SK-N-SH (cell line): ENCODE results near the gene LRRC2. TPM values are rescaled to one million over a fixed set of nuclear protein-coding genes. Genes with fewer than 3 reads are reported as not detected.
"Not testable (repeated sequence)": the region's sequence is repeated elsewhere in the genome, so short reads cannot be mapped to it uniquely, and the experiment has no call there.

ENCODE experiments used
- CTCF ChIA-PET: fragments of 300-600, 350-600 bp; formaldehyde crosslinking; extraction: SDS; loops from one replicate; lab custom pipeline; 2021; lab: Yijun Ruan, JAX
- POLR2A ChIA-PET: fragments of 350-600 bp; sonication (Branson Sonifier 250); formaldehyde crosslinking; extraction: SDS; loops from one replicate; lab custom pipeline; 2020; ENCODE audit warnings: antibody characterized with exemption, inconsistent platforms; lab: Yijun Ruan, JAX
- DNase-seq: peaks from one replicate; pipeline ENCODE4 v3.0.0; 2012
- H2AFZ ChIP-seq: fragments of 200-600 bp; sonication (generic); 2 replicates; pipeline ENCODE4 v1.8.1; 2016; ENCODE audit warnings: antibody characterized with exemption, mild to moderate bottlenecking, low read depth
- H3F3A ChIP-seq: fragments of 200-600 bp; sonication (generic); replicated peaks from 2 replicates; pipeline ENCODE3; 2016; ENCODE audit warnings: antibody characterized with exemption, mild to moderate bottlenecking; ENCODE audit not compliant: insufficient read depth
- H3K27ac ChIP-seq, 2 experiments: fragments of 200-500 bp in 1 of 2; fragments of 200-600 bp in 1 of 2; sonication (Bioruptor generic) in 1 of 2; sonication (generic), shearing (Covaris generic) in 1 of 2; 2 replicates each; pipeline versions ENCODE4 v1.5.1 to v1.6.1; 2014 to 2016; ENCODE audit warnings: low read depth in 2 of 2, inconsistent platforms in 1 of 2, low read length in 1 of 2, mild to moderate bottlenecking in 1 of 2, mixed read lengths in 1 of 2
- H3K27me3 ChIP-seq: fragments of 200-600 bp; sonication (generic), shearing (Covaris generic); 2 replicates; pipeline ENCODE4 v1.6.1; 2016; ENCODE audit warnings: mixed run types; ENCODE audit not compliant: insufficient read depth
- H3K36me3 ChIP-seq, 2 experiments: fragments of 200-500 bp in 1 of 2; fragments of 200-600 bp in 1 of 2; sonication (Bioruptor generic) in 1 of 2; sonication (generic) in 1 of 2; replicated peaks in 1 of 2; 2 replicates each; pipeline versions ENCODE3 to v1.5.1; 2014 to 2016; ENCODE audit warnings: low read length in 1 of 2, mild to moderate bottlenecking in 1 of 2; ENCODE audit not compliant: insufficient read depth in 2 of 2, control insufficient read depth in 1 of 2
- H3K4me1 ChIP-seq, 2 experiments: fragments of 200-500 bp in 1 of 2; fragments of 200-600 bp in 1 of 2; sonication (Bioruptor generic) in 1 of 2; sonication (generic), shearing (Covaris generic) in 1 of 2; 2 replicates each; pipeline versions ENCODE4 v1.5.1 to v1.6.1; 2014 to 2016; ENCODE audit warnings: low read depth in 1 of 2, low read length in 1 of 2, mixed run types in 1 of 2; ENCODE audit not compliant: insufficient read depth in 2 of 2, control insufficient read depth in 1 of 2
- H3K4me2 ChIP-seq: fragments of 200-600 bp; sonication (generic), shearing (Covaris generic); 2 replicates; pipeline ENCODE4 v1.6.1; 2017; ENCODE audit warnings: mixed run types
- H3K4me3 ChIP-seq, 2 experiments: fragments of 200-500 bp in 1 of 2; fragments of 200-600 bp in 1 of 2; sonication (Bioruptor generic) in 1 of 2; sonication (generic), shearing (Covaris generic) in 1 of 2; 2 replicates each; pipeline versions ENCODE4 v1.5.1 to v1.8.1; 2014 to 2016; ENCODE audit warnings: low read depth in 2 of 2, inconsistent platforms in 1 of 2, low read length in 1 of 2, mild to moderate bottlenecking in 1 of 2, mixed read lengths in 1 of 2, moderate library complexity in 1 of 2
- H3K79me2 ChIP-seq: fragments of 200-600 bp; sonication (generic); 2 replicates; pipeline ENCODE4 v1.8.1; 2017; ENCODE audit warnings: mild to moderate bottlenecking; ENCODE audit not compliant: insufficient read depth
- H3K9ac ChIP-seq: fragments of 200-600 bp; sonication (generic); 2 replicates; pipeline ENCODE4 v1.6.1; 2017; ENCODE audit warnings: mixed run types
- H3K9me2 ChIP-seq: fragments of 200-600 bp; sonication (generic); 2 replicates; pipeline ENCODE4 v1.6.1; 2017; ENCODE audit warnings: mixed run types
- H3K9me3 ChIP-seq: fragments of 200-600 bp; sonication (generic); 2 replicates; pipeline ENCODE4 v1.6.1; 2017; ENCODE audit warnings: mixed run types, mild to moderate bottlenecking, moderate library complexity
- H4K20me1 ChIP-seq: fragments of 200-600 bp; sonication (generic); 2 replicates; pipeline ENCODE4 v1.6.1; 2017; ENCODE audit warnings: mild to moderate bottlenecking, mixed run types; ENCODE audit not compliant: insufficient read depth
- ELF1 ChIP-seq: IDR thresholded peaks from 2 replicates; pipeline ENCODE4 v1.4.0; 2012
- EP300 ChIP-seq, 2 experiments: IDR thresholded peaks; 2 replicates each; pipeline versions ENCODE4 v1.4.0 to v1.6.1; 2012; ENCODE audit warnings: borderline replicate concordance in 1 of 2, low read depth in 1 of 2, low read length in 1 of 2
- POLR2AphosphoS5 ChIP-seq: IDR thresholded peaks from 2 replicates; pipeline ENCODE4 v1.6.1; 2012; ENCODE audit warnings: low read depth, low read length
- RAD21 ChIP-seq: IDR thresholded peaks from 2 replicates; pipeline ENCODE4 v1.6.1; 2012; ENCODE audit warnings: mild to moderate bottlenecking, low read length
- RCOR1 ChIP-seq: fragments of 150-350 bp; IDR thresholded peaks from 2 replicates; pipeline ENCODE4 v1.6.1; 2017; ENCODE audit warnings: antibody characterized with exemption, low read length
- SIN3A ChIP-seq: IDR thresholded peaks from 2 replicates; pipeline ENCODE4 v1.6.1; 2012; ENCODE audit warnings: low read depth, mild to moderate bottlenecking, low read length, moderate library complexity, borderline replicate concordance
- TAF1 ChIP-seq: IDR thresholded peaks from 2 replicates; pipeline ENCODE4 v1.6.1; 2012; ENCODE audit warnings: low read depth, mild to moderate bottlenecking, low read length, moderate library complexity, borderline replicate concordance
- TCF12 ChIP-seq: IDR thresholded peaks from 2 replicates; pipeline ENCODE4 v1.4.0; 2012
- WGBS: methylation state at CpG from one replicate; pipeline ENCODE4 v1.1.6; 2017; ENCODE audit warnings: low lambda C conversion rate; 5-methylcytosine and 5-hydroxymethylcytosine counted together
- polyA plus RNA-seq, 3 experiments: library from polyadenylated mRNA; depleted of rRNA; stranded (reverse); fragments of >200 nt; gene quantifications; 2 replicates each; pipeline ENCODE4 v1.2.3, GENCODE V29; 2012
- TF ChIP-seq, protein P1 (sequence below): IDR thresholded peaks from 2 replicates; pipeline ENCODE4 v1.6.1; 2012; ENCODE audit warnings: mild to moderate bottlenecking, low read depth, low read length, moderate library complexity

LRRC2 gene
- polyA plus RNA-seq, 1 of the 3 experiments (the other 2 are of a cell fraction), result 0.13 TPM

DNA sequence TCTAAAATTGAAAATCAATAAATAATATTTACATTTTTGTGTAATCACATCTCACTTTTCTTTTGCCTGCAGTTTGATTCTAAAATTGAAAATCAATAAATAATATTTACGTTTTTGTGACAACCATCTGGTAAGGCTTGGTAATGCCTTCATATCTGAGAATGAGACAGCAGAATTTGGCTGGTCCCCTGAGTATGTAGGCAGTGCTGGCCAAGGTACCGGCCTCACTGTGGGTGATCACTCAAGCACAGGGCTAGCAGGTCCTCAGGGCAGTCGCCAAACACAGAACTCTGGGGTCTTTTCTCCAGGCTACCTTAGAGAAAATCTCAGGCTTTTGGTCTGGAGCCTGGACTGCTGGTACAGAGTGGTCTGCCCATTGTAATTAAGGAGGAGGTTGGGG lies 42.1 kb downstream of the LRRC2 start:
- 12% methylated on average over 2 of the region's 3 CpGs for WGBS
- POLR2A ChIA-PET, result no interaction called here
- TF ChIP-seq TAF1, result no peak
- TF ChIP-seq, protein P1, sequence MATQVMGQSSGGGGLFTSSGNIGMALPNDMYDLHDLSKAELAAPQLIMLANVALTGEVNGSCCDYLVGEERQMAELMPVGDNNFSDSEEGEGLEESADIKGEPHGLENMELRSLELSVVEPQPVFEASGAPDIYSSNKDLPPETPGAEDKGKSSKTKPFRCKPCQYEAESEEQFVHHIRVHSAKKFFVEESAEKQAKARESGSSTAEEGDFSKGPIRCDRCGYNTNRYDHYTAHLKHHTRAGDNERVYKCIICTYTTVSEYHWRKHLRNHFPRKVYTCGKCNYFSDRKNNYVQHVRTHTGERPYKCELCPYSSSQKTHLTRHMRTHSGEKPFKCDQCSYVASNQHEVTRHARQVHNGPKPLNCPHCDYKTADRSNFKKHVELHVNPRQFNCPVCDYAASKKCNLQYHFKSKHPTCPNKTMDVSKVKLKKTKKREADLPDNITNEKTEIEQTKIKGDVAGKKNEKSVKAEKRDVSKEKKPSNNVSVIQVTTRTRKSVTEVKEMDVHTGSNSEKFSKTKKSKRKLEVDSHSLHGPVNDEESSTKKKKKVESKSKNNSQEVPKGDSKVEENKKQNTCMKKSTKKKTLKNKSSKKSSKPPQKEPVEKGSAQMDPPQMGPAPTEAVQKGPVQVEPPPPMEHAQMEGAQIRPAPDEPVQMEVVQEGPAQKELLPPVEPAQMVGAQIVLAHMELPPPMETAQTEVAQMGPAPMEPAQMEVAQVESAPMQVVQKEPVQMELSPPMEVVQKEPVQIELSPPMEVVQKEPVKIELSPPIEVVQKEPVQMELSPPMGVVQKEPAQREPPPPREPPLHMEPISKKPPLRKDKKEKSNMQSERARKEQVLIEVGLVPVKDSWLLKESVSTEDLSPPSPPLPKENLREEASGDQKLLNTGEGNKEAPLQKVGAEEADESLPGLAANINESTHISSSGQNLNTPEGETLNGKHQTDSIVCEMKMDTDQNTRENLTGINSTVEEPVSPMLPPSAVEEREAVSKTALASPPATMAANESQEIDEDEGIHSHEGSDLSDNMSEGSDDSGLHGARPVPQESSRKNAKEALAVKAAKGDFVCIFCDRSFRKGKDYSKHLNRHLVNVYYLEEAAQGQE, result peak; percentile 72; the same call in 1 of the 2 replicates
- H3K4me3 ChIP-seq, result no peak overlapping the region
- H3K9me3 ChIP-seq, result no peaks in the 10 kb centered on the region
- no peaks in the 10 kb centered on the region for H3K4me1 ChIP-seq
- no peak overlapping the region for H2AFZ ChIP-seq
- no peaks in the 10 kb centered on the region for H3K9me2 ChIP-seq
- H3K79me2 ChIP-seq, result no peaks in the 10 kb centered on the region
- DNase-seq, result no peak
- H3K27ac ChIP-seq, result no peak overlapping the region
- no peaks in the 10 kb centered on the region for H4K20me1 ChIP-seq
- CTCF ChIA-PET, result no interaction called here
- H3K36me3 ChIP-seq, result no peaks in the 10 kb centered on the region
- no peak overlapping the region for H3K9ac ChIP-seq
- H3F3A ChIP-seq, result no peaks in the 10 kb centered on the region
- H3K4me2 ChIP-seq, result no peak overlapping the region
- no peaks in the 10 kb centered on the region for H3K27me3 ChIP-seq

DNA sequence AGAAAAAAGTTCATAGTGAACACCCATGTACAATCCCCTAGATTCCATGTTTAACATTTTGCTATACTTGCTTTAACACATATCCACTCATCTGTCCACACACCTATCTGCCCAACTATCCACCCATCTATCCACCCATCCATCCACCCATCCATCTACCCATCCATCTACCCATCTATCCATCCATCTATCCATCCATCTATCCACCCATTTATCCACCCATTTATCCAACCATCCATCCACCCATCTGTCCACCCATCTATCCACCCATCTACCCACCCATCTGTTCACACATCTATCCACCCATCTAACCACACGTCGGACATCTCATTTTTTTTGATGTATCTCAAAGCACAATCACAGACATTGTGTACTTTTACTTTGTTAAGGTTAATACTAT lies 42.5 kb downstream of the LRRC2 start:
- Histone ChIP-seq H2AFZ (no peak overlapping the region), H3K4me1 (no peaks in the 10 kb centered on the region), H3K79me2 (no peaks in the 10 kb centered on the region), H3K27me3 (no peaks in the 10 kb centered on the region), H3K27ac (no peak overlapping the region), H3K4me3 (no peak overlapping the region), H3K9me3 (no peaks in the 10 kb centered on the region)
- CTCF ChIA-PET, result no interaction called here
- TF ChIP-seq TCF12, result no peak
- no peak for TF ChIP-seq POLR2AphosphoS5
- TF ChIP-seq SIN3A, result no peak
- no peak for TF ChIP-seq RAD21
- no peak for TF ChIP-seq EP300 (IDR thresholded peaks at IDR 0.05; ENCODE audit: borderline replicate concordance in 1 of 2, low read depth in 1 of 2, low read length in 1 of 2)
- no peak for TF ChIP-seq RCOR1
- TF ChIP-seq ELF1, result no peak
- TF ChIP-seq, all 33 proteins: peak for 0
- Histone ChIP-seq H3K9me2 (no peaks in the 10 kb centered on the region), H3F3A (no peaks in the 10 kb centered on the region), H4K20me1 (no peaks in the 10 kb centered on the region), H3K36me3 (no peaks in the 10 kb centered on the region), H3K4me2 (no peak overlapping the region), H3K9ac (no peak overlapping the region)
- POLR2A ChIA-PET, result no interaction called here
- WGBS, result 88% methylated on average over 2 of the region's 2 CpGs
- no peak for DNase-seq

- CTCF ChIA-PET, result interaction anchor here (0.6 to 1.6 kb wide), 3 partner anchors 23 to 36 kb away, joined by 3 to 4 read pairs (median 3); no protein-coding TSS in a partner anchor
- POLR2A ChIA-PET, H3K36me3 ChIP-seq, H3F3A ChIP-seq, H3K4me1 ChIP-seq, H3K9me2 ChIP-seq, H3K9ac ChIP-seq, H2AFZ ChIP-seq, H3K79me2 ChIP-seq, H3K27ac ChIP-seq, DNase-seq, H4K20me1 ChIP-seq, H3K4me2 ChIP-seq, H3K27me3 ChIP-seq, H3K4me3 ChIP-seq, H3K9me3 ChIP-seq: not testable (repeated sequence)
- 46% methylated on average over 4 of the region's 4 CpGs for WGBS
These were observed 43.9 kb downstream of the LRRC2 start for GRCh38 chr3:46522201-46522600.
